Sigmoid colon (tissue), 7 donors: ENCODE data around the gene ETV3L. TPM values are rescaled to one million over a fixed set of nuclear protein-coding genes. Genes with fewer than 3 reads are reported as not detected.

ENCODE experiments used
- DNase-seq: peaks from one replicate; pipeline ENCODE4 v3.0.0-alpha.2; 2019
- H3K27ac ChIP-seq, 4 donors: fragments of 200-600 bp; sonication (generic); one replicate each; pipeline ENCODE4 v1.5.1; 2016 to 2019; ENCODE audit warnings: mild to moderate bottlenecking in 1 of 4
- H3K27me3 ChIP-seq, 3 donors: fragments of 200-600 bp; sonication (generic); one replicate each; pipeline ENCODE4 v1.5.1; 2019; ENCODE audit warnings: mild to moderate bottlenecking in 1 of 3
- H3K36me3 ChIP-seq, 4 donors: fragments of 200-600 bp; sonication (generic); one replicate each; pipeline ENCODE4 v1.5.1; 2016 to 2019
- H3K4me1 ChIP-seq, 4 donors: fragments of 200-600 bp; sonication (generic); one replicate each; pipeline ENCODE4 v1.5.1; 2017 to 2019
- H3K4me3 ChIP-seq, 4 donors: fragments of 200-600 bp; sonication (generic); one replicate each; pipeline ENCODE4 v1.5.1; 2017 to 2019; ENCODE audit warnings: mild to moderate bottlenecking in 2 of 4, moderate library complexity in 1 of 4
- H3K9me3 ChIP-seq, 4 donors: fragments of 200-600 bp in 3 of 4; sonication (generic) in 3 of 4; one replicate each; pipeline versions ENCODE4 v1.5.1 to v1.6.1; 2013 to 2019
- EP300 ChIP-seq, 4 donors: sonication (generic); formaldehyde crosslinking; IDR thresholded peaks; one replicate each; pipeline ENCODE4 v1.6.1; 2017; ENCODE audit warnings: antibody characterized with exemption in 4 of 4
- POLR2A ChIP-seq, 2 donors: fragments of 450-650 bp; IDR thresholded peaks; one replicate each; pipeline ENCODE4 v1.6.1; 2016; ENCODE audit warnings: antibody characterized with exemption in 2 of 2, mild to moderate bottlenecking in 2 of 2, moderate library complexity in 2 of 2
- POLR2AphosphoS5 ChIP-seq, 4 donors: sonication (generic); formaldehyde crosslinking; IDR thresholded peaks; one replicate each; pipeline ENCODE4 v1.6.1; 2017; ENCODE audit warnings: antibody characterized with exemption in 4 of 4
- WGBS, 2 donors: extraction: QIAGEN DNeasy Blood & Tissue Kit; methylation state at CpG; one replicate each; pipeline ENCODE4 v1.1.7; 2013; 5-methylcytosine and 5-hydroxymethylcytosine counted together
- intact Hi-C: fragments of 100-400 bp; cut with DNase I; formaldehyde crosslinking; loops from one replicate; pipeline ENCODE4 v1.15.1; 2023
- polyA plus RNA-seq, 3 donors: library from polyadenylated mRNA; stranded (reverse); fragments of 200-250 nt; gene quantifications; one replicate each; pipeline ENCODE4 v1.2.3, GENCODE V29; 2013
- total RNA-seq, 4 donors: library from RNA; depleted of rRNA; stranded (reverse); fragments of >200 nt; gene quantifications; one replicate each; pipeline ENCODE4 v1.1.0, GENCODE V29; 2016
- TF ChIP-seq, protein P1 (sequence below), 4 experiments: fragments of 450-650 bp in 3 of 4; fragments of 200-600 bp in 1 of 4; IDR thresholded peaks; one replicate each; pipeline ENCODE4 v1.5.1; 2016 to 2019; ENCODE audit warnings: antibody characterized with exemption in 4 of 4, mild to moderate bottlenecking in 3 of 4, moderate library complexity in 2 of 4
- donor health status: healthy with polysubstance abuse.
- donor health status: Bipolar disorder and iron deficiency.
- donor health status: healthy.

ETV3L gene
- total and polyA plus RNA-seq, 7 donors = 0.03 TPM; not detected in 6

DNA sequence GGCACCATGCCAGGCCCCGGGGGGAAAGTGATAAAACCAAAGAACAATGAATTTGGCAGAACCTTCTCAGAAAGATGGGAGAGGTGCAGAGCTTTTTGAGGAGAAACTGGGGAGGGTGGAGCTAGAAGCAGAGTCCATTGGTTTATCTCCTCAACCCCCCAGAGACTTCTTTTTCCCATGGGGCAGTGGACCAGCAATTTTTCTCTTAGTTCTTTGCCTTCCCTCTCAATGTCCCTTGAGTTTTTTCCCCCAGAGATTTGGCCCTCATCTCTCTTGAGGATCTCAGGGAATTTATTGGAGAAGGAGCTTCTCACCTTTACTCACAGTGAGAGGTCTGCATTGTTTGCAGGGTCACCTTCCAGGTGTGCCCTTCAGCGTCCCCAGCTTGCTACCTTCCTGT lies 48.8 kb downstream of the ETV3L start:
- DNase-seq = no peak
- Histone ChIP-seq H3K9me3 (peaks cover 0 to 5% (median 0%) of the 10 kb centered on the region in 4 donors), H3K36me3 (no peaks in the 10 kb centered on the region), H3K27ac (no peak overlapping the region), H3K4me3 (no peak overlapping the region), H3K4me1 (peaks cover 0 to 8% (median 3%) of the 10 kb centered on the region in 4 donors), H3K27me3 (no peaks in the 10 kb centered on the region)
- TF ChIP-seq EP300 (IDR thresholded peaks at IDR 0.05) (no peak), POLR2A (IDR thresholded peaks at IDR 0.05) (no peak), POLR2AphosphoS5 (IDR thresholded peaks at IDR 0.05) (no peak)
- TF ChIP-seq, protein P1, sequence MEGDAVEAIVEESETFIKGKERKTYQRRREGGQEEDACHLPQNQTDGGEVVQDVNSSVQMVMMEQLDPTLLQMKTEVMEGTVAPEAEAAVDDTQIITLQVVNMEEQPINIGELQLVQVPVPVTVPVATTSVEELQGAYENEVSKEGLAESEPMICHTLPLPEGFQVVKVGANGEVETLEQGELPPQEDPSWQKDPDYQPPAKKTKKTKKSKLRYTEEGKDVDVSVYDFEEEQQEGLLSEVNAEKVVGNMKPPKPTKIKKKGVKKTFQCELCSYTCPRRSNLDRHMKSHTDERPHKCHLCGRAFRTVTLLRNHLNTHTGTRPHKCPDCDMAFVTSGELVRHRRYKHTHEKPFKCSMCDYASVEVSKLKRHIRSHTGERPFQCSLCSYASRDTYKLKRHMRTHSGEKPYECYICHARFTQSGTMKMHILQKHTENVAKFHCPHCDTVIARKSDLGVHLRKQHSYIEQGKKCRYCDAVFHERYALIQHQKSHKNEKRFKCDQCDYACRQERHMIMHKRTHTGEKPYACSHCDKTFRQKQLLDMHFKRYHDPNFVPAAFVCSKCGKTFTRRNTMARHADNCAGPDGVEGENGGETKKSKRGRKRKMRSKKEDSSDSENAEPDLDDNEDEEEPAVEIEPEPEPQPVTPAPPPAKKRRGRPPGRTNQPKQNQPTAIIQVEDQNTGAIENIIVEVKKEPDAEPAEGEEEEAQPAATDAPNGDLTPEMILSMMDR (IDR thresholded peaks at IDR 0.05) = no peak
- intact Hi-C loops = no loop called here
- WGBS, 2 donors = 21 to 61% methylated on average over 2 of the region's 2 CpGs

DNA sequence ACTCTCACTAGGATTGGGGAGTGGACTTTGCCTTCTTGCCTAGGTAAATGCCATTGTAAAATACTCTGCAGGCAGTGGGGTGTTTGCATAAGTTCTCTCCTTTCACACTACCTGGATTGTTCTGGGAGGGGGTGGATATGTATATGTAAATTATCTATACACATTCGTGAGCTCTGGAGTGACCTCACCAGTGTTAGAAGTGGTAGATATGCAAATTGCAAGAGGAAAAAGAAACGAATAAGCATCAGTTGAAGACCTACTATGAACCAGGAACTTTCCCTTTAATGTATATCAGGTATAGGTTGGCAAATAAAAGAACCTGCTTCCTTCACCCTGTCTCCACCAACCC lies 52.6 kb downstream of the ETV3L start:
- H3K27ac ChIP-seq = no peak overlapping the region
- TF ChIP-seq, protein P1 (IDR thresholded peaks at IDR 0.05) = no peak
- TF ChIP-seq POLR2AphosphoS5 (IDR thresholded peaks at IDR 0.05) (no peak), EP300 (IDR thresholded peaks at IDR 0.05) (no peak), POLR2A (IDR thresholded peaks at IDR 0.05) (no peak)
- peak overlapping the region in 1 of 4 donors; percentile 79 for H3K4me3 ChIP-seq
- no peak for DNase-seq
- H3K9me3 ChIP-seq = peaks cover 0 to 4% (median 0%) of the 10 kb centered on the region in 4 donors
- H3K27me3 ChIP-seq = no peaks in the 10 kb centered on the region
- peaks cover 0 to 39% (median 32%) of the 10 kb centered on the region in 4 donors for H3K4me1 ChIP-seq
- H3K36me3 ChIP-seq = no peaks in the 10 kb centered on the region
- intact Hi-C loops = loop anchor here (5.0 kb wide), 1 partner anchor 90 kb away; the partner anchor contains the start of gene ETV3
- WGBS, 2 donors = 2 to 27% methylated on average over 2 of the region's 2 CpGs

DNA sequence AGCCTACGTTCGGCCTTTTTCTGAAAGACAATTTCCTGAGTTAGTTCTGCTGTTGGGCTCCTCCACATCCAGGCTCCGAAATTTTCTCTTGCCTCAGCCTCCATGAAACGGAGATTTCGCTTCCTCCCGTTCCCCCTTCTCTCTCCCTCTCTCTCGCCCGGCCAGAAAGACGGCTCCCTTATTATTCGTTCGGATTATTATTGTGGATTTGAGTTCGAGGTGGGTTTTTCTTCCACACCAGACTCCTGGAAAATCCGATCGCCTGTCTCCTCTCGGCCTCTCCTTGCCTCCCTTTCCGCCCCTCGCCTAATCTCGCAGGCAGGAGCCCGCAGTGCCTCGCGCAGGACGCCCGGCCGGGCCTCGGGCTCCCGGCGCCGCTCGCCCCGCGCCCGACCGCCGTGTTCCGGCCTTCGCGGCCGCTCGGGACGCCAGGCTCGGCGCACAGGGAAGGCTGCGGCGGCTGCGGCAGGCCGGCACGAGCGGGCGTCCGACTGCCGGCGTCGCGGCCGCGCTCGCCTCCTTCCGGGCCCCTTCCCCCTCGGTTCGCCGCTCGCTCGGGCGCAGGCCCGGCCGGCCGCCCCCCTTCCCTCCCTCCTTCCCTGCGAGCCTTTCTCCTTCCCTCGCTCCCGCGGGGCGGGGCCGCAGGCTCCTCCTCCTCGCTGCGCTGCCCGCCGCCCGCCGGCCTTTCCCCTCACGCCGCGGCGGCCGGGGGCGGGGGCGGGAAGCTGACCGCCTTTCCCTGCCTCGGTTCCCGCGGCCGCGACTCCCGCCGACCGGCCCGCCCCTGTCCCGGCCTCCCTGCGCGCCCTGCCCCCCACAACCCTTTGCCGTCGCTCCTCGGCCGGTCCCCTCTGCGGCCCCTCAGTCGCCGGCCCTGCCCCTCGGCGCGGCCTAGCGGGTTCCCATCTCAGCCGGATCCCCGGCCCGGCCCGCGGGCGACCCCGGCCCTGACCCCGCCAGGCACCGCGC lies 54.1 kb downstream of the ETV3L start, which contains the start of gene ARHGEF11:
TSS of gene ARHGEF11 (minus strand) at position 493 of the 969 bp plus-strand sequence. CDS start 1,412 bp downstream, outside the sequence.
- no peaks in the 10 kb centered on the region for H3K9me3 ChIP-seq
- WGBS, 2 donors = 0 to 1% methylated on average over 120 of the region's 120 CpGs
- no peak for TF ChIP-seq EP300 (IDR thresholded peaks at IDR 0.05)
- peak; percentile 39 to 74 (median 66) for TF ChIP-seq POLR2AphosphoS5 (IDR thresholded peaks at IDR 0.05)
- peaks cover 0 to 53% (median 43%) of the 10 kb centered on the region in 4 donors for H3K4me1 ChIP-seq
- peak within 1 kb of the TSS; percentile 48 to 79 (median 70) for H3K4me3 ChIP-seq
- H3K36me3 ChIP-seq = no peaks in the 10 kb centered on the region
- no peaks in the 10 kb centered on the region for H3K27me3 ChIP-seq
- H3K27ac ChIP-seq = peak within 1 kb of the TSS; percentile 88 to 90 (median 89)
- peak; percentile 95 for DNase-seq
- intact Hi-C loops = loop anchor here (5.0 kb wide), 1 partner anchor 92 kb away; the partner anchor contains the start of gene ETV3

DNA sequence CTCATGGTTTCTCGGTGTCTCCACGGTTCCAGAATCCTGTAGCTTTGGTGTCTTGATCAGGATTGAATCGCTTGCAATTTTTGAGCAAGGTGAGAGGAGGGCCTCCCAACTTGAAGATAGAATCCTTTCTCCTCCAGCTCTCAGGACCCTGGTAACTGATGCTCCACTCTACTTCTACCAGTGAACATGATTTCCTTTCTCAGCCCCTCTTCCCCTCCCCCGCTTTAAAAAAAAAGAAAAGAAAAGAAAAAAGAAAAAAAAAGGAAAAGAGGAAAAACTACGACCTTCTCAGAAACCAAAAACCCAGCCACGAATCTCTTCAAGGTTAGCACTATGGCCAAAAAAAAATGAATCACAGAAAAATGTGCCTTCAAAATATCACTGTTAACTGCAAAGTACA lies 55.3 kb downstream of the ETV3L start:
- no peak for DNase-seq
- 22 to 55% methylated on average over 6 of the region's 6 CpGs for WGBS, 2 donors
- H3K27ac ChIP-seq = peak overlapping the region in 3 of 4 donors; percentile 88 to 89 (median 89)
- no peaks in the 10 kb centered on the region for H3K9me3 ChIP-seq
- H3K36me3 ChIP-seq = no peaks in the 10 kb centered on the region
- no peak for TF ChIP-seq EP300 (IDR thresholded peaks at IDR 0.05)
- TF ChIP-seq POLR2AphosphoS5 (IDR thresholded peaks at IDR 0.05) = no peak
- intact Hi-C loops = no loop called here
- H3K4me1 ChIP-seq = peaks cover 0 to 62% (median 47%) of the 10 kb centered on the region in 4 donors
- no peaks in the 10 kb centered on the region for H3K27me3 ChIP-seq
- peak overlapping the region; percentile 48 to 79 (median 70) for H3K4me3 ChIP-seq

DNA sequence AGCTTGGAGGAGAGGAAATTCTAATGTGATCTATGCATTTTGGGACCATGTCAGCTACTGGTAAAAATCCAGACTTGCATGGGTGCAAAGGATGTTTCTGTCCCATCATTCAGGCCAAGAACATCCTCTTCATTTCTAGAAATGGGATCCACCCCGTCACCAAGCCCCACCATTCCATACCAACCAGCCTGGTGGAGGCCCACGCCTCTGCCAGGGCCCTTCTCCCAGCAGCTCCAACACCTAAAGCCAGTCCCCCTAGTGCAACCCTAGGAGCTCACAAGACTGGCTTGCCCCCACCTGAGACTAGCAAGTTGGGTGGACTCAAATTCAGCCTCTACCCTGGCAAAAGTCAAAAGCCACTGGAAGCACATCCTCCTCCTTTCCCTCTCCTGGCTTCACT lies 55.9 kb downstream of the ETV3L start:
- intact Hi-C loops = no loop called here
- 72 to 79% methylated on average over 2 of the region's 2 CpGs for WGBS, 2 donors
- peak overlapping the region in 3 of 4 donors; percentile 69 to 79 (median 72) for H3K4me3 ChIP-seq
- DNase-seq = no peak
- no peaks in the 10 kb centered on the region for H3K36me3 ChIP-seq
- no peak for TF ChIP-seq EP300 (IDR thresholded peaks at IDR 0.05)
- TF ChIP-seq, protein P1 (IDR thresholded peaks at IDR 0.05) = no peak
- no peak overlapping the region for H3K27ac ChIP-seq
- H3K9me3 ChIP-seq = no peaks in the 10 kb centered on the region
- peaks cover 0 to 62% (median 50%) of the 10 kb centered on the region in 4 donors for H3K4me1 ChIP-seq
- no peaks in the 10 kb centered on the region for H3K27me3 ChIP-seq
